Stimulated activated naive CD8-positive, alpha-beta T cell treated with anti-CD3 and anti-CD28 coated beads, Interleukin-15, amount 100 ng/mL, for 72 hours (primary cell): ENCODE measurements around the gene RFX4.
"Not testable (repeated sequence)": the region's sequence is repeated elsewhere in the genome, so short reads cannot be mapped to it uniquely, and the experiment has no call there.

Source experiments
- ATAC-seq: fragments of 150-1000 bp; cut with Tn5 transposase; 2 replicates; pipeline ENCODE4 v1.10.0; 2021; ENCODE audit warnings: mild to moderate bottlenecking, moderate library complexity
- DNase-seq, 2 donors: peaks; one replicate each; pipeline ENCODE4 v3.0.0; 2021 to 2022
- H3K27ac Mint-ChIP-seq, 2 donors: one replicate each; pipeline ENCODE4 v1.8.0; 2022; ENCODE audit warnings: mild to moderate bottlenecking in 2 of 2, mixed read lengths in 2 of 2, moderate library complexity in 2 of 2
- H3K27me3 Mint-ChIP-seq: one replicate; pipeline ENCODE4 v1.8.0; 2022; ENCODE audit warnings: mixed read lengths
- H3K4me1 Mint-ChIP-seq: one replicate; pipeline ENCODE4 v1.8.0; 2022; ENCODE audit warnings: mild to moderate bottlenecking, mixed read lengths
- H3K4me3 Mint-ChIP-seq, 2 donors: one replicate each; pipeline ENCODE4 v1.8.0; 2022; ENCODE audit warnings: mild to moderate bottlenecking in 2 of 2, mixed read lengths in 2 of 2, moderate library complexity in 1 of 2
- H3K9me3 Mint-ChIP-seq, 2 donors: one replicate each; pipeline ENCODE4 v1.8.0; 2022; ENCODE audit warnings: mixed read lengths in 2 of 2

The RFX4 gene

DNA sequence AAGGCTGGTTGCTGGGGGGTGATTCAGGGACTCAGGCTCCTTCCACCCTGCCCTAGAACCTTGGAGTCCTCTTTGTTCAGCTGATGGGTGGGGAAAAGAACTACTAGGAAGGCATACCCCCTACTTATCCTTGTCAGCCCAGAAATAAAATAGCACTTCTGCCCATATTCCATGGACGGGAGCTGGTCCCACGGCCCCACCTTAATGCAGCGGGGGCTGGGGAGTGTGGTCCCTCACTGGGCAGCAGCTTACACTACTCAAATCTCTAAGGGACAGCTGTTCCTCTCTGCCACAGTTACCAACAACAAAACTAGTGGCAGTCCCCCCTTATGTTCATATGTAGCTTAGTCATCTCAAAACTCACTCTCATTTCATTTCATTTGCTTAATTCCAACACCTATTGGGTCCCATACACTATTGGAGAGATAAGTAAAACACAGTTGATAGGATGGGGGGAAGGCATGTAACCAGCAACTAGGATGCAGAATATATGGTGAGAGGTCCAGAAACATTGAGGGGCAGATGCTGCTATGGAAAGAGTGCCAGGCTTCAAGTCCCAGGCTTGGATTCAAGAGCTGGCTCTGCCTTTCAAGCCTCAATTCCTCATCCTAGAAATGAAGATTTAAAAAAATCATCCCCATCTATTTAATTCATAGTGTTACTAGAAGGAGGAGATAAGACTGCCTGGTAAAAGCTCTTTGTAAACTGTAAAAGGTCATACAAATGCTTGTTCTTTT is 107.9 kb downstream of the RFX4 start:
- peak overlapping the region in 1 of 2 donors; percentile 71 for H3K27ac Mint-ChIP-seq
- DNase-seq (no peak), ATAC-seq (peak; percentile 31)
- H3K9me3 Mint-ChIP-seq = no peaks in the 10 kb centered on the region
- no peaks in the 10 kb centered on the region for H3K4me1 Mint-ChIP-seq
- no peak overlapping the region for H3K4me3 Mint-ChIP-seq
- H3K27me3 Mint-ChIP-seq = no peaks in the 10 kb centered on the region

DNA sequence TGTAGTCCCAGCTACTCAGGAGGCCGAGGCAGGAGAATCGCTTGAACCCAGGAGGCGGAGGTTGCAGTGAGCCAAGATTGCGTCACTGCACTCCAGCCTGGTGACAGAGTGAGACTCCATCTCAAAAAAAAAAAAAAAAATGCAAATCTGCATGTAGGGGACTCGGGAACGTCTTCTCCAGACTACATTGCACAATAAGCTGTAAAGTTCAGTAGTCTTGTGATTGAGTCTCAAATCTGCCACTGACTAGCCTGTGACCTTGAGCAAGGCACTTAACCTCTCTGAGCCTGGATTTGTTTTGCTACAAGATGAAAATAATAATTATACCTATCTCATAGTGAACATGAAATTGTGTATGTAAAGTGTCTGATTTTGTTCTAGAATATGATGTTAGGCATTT is 109.2 kb downstream of the RFX4 start:
- H3K9me3 Mint-ChIP-seq, DNase-seq, H3K4me1 Mint-ChIP-seq, ATAC-seq, H3K4me3 Mint-ChIP-seq, H3K27me3 Mint-ChIP-seq: not testable (repeated sequence)
- peak overlapping the region in 1 of 2 donors; percentile 54 for H3K27ac Mint-ChIP-seq

DNA sequence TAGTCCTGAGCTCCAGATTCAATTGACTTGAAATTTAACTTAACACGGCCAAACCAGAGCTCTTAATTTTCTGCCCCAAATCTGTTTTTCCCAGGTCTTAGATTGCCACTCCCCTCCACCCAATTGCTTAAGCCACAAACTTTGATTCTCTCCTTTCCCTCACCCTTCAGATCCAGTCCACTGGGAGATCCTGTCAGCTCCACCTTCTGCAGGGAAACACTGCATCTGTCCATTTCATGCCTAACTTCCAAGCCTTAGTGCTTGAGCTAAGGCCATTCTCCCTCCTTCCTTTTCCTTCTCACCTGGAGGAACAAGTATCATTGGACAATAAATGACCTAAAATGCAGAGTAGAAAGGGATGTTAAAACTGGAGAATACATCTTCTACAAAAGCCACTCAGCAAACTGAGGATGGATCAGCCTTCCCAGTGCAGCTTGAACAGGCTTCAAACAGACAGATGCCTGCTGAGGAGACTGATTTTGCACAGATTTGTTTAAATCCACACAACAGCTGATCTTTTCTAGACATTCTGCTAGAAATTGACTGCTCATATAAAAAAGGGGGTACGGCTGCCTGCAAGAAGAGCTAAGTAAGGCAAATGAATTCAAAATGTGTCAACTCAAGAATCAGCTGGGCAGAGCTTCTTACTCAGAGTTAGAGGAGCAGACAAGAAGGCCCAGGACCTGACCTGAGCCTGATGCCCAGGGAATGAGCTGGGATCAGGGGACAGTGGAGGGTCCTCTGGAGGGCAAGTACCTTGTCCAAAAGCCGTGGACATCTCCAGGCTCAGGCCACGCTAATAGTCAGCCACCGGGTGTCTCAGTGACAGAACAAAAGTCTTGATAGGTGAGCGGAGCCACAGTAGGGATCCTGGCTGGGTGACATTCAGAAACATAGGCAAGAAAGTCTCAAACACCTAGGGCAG is 110.4 kb downstream of the RFX4 start:
- no peaks in the 10 kb centered on the region for H3K27me3 Mint-ChIP-seq
- DNase-seq (no peak), ATAC-seq (no peak)
- no peaks in the 10 kb centered on the region for H3K9me3 Mint-ChIP-seq
- no peak overlapping the region for H3K4me3 Mint-ChIP-seq
- no peaks in the 10 kb centered on the region for H3K4me1 Mint-ChIP-seq
- peak overlapping the region in 1 of 2 donors; percentile 4 for H3K27ac Mint-ChIP-seq

DNA sequence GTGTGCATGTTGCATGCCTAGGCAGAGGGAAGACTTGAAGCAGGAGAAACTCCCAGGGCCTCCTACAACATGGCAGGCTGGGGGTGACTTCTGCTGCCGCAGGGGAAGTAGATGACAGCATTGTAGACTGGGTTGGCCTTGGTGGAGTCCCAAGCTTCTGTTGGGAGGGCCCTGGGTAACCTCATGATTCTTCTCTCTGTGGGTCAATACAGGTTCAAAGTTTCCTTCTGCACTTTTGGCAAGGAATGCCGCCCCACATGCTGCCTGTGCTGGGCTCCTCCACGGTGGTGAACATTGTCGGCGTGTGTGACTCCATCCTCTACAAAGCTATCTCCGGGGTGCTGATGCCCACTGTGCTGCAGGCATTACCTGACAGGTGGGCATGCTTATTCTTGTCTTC is 113.3 kb downstream of the RFX4 start:
- Mint-ChIP-seq H3K27ac (no peak overlapping the region), H3K27me3 (no peaks in the 10 kb centered on the region), H3K4me3 (no peak overlapping the region), H3K4me1 (no peaks in the 10 kb centered on the region), H3K9me3 (peaks cover 8 to 21% of the 10 kb centered on the region in 2 donors)
- DNase-seq (no peak), ATAC-seq (no peak)

DNA sequence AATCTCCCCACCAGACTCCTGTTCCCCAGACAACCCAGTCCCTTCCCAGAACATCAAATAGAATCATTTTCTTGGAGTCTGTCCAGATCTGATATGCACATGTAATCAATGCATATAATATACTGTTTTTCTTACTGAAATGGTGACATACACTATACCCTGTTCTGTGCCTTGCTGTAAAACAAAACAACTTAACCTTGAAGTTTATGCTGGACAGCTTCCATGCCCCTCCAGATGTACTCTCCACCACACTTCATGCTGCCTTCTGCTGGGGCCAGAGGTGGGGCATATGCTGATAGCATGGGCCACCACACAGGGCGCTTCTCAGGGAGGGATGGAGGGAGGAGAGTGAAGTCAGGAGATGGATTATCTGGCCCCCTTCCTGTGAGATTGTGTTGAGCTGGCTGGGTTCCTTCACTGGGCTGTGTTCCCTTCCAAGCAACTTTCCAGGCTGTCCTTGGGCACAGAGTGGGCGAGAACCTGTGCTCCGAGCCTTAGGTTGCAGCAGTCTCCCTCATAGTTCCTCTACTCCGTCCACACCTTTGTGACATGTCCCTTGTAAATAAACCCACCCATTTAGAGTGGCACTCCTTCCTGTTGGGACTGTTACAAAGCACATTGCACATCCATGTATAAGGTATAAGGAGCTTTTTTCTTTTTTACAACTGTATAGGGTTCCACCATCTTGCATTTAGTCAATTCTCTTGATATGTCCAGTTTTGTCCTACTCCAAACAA is 114.0 kb downstream of the RFX4 start:
- Mint-ChIP-seq H3K27me3 (no peaks in the 10 kb centered on the region), H3K4me3 (no peak overlapping the region)
- no peak for ATAC-seq

DNA sequence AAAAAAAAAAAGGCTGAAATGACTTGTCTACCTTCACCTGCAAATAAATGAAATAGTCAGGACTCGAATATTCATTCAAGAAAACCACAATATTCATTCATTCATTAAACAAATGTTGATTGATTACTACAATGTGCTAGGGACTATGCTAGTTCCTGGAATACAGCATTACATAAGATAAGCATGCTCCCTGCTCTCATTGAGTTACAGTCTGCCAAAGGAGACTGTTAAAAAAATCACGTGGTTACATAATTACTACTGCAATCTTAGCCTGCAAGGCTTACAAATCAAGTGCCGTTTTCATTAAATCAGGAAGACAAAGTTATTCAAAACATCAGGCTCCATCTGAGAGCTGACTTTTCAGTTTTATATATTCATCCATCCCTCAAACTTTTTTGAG is 121.3 kb downstream of the RFX4 start:
- Mint-ChIP-seq H3K4me3 (no peak overlapping the region), H3K4me1 (no peaks in the 10 kb centered on the region), H3K27me3 (no peaks in the 10 kb centered on the region), H3K27ac (no peak overlapping the region), H3K9me3 (peaks cover 8 to 20% of the 10 kb centered on the region in 2 donors)
- ATAC-seq = no peak
- no peak for DNase-seq

More for the DNA sequence above, 114.0 kb downstream of the RFX4 start:
- H3K27ac Mint-ChIP-seq = no peak overlapping the region
- H3K9me3 Mint-ChIP-seq = peaks cover 14 to 27% of the 10 kb centered on the region in 2 donors
- DNase-seq = no peak
- H3K4me1 Mint-ChIP-seq = no peaks in the 10 kb centered on the region

DNA sequence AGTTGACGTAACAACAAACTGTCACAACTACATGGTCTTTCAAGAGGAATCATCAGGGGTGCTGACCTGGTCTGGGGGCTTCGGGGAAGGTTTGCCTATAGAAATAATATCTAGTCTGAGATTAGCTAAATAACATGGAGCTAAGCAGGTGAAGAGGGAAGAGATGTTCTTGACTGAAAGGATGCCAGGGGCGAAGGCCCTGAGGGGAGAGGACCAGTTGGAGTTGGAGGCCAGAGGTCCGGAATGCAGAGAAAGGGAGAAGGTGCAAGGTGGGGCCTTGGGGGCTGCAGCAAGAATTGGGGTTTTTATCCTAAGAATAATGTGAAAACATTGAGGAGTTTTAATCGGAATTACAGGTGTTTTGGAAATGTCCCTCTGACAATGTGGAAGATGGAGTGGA is 123.2 kb downstream of the RFX4 start:
- ATAC-seq (no peak), DNase-seq (no peak)
- peaks cover 7% of the 10 kb centered on the region in 2 donors for H3K9me3 Mint-ChIP-seq
- H3K4me1 Mint-ChIP-seq = no peaks in the 10 kb centered on the region
- no peaks in the 10 kb centered on the region for H3K27me3 Mint-ChIP-seq
- H3K27ac Mint-ChIP-seq = no peak overlapping the region
- H3K4me3 Mint-ChIP-seq = no peak overlapping the region

DNA sequence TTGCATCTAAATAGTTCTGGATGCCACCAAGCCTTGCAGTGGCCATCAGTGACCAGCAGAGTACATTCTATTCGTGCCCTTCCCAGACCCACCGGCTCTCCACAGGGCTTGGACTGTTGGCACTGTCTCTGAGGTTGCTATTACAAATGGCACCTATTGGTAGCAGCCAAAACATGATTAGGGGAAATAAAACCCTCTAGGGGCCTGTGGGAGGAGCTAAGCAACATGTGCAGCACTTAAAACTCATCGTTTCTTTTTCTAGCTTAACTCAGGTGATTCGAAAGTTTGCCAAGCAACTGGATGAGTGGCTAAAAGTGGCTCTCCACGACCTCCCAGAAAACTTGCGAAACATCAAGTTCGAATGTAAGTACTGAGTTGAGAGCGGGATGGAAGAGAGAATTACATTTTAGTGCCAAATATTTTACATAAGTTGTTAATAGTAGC is 126.3 kb downstream of the RFX4 start:
- H3K27ac Mint-ChIP-seq = no peak overlapping the region
- no peak for ATAC-seq
- no peak overlapping the region for H3K4me3 Mint-ChIP-seq
- H3K4me1 Mint-ChIP-seq = no peaks in the 10 kb centered on the region
- H3K9me3 Mint-ChIP-seq = no peaks in the 10 kb centered on the region
- DNase-seq = no peak
- peaks cover 7% of the 10 kb centered on the region for H3K27me3 Mint-ChIP-seq

DNA sequence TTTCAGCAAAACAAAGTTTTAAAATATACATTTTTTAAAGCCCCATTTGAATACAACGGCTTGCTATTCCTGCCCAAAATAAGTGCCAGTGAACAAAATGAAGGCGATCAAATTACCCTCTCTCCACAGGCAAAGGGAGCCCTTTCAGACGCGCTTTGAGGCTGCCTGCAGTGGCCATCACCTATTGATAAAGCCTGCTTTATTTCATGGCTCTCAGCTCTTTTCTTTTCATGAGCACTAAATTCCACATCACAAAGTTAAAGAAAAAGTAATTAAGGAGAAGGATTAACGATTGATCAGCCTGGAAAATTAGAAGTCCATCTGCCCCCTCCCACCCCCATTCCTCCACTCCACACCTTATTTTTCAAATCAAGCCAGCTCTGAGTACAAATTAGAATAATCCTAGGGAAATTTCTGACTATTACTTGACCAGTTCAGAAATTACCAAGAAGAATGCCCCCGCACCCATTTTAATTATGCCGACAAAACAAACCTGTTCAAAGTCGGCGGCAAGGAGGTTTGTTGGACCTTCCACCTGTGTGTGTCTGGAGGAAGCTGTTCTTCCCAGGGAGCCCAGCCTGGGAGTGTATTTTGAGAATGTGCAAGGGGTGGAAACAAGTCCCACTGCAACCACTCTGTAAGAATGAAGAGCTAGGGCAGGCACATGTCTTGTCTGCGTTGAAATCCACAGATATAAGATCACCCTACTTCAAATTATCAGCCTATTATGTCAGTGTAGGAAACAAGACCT is 127.5 kb downstream of the RFX4 start:
- no peak overlapping the region for H3K4me3 Mint-ChIP-seq
- no peak for ATAC-seq
- peak overlapping the region in 1 of 2 donors; percentile 13 for H3K27ac Mint-ChIP-seq
- DNase-seq = no peak
- peaks cover 7% of the 10 kb centered on the region for H3K27me3 Mint-ChIP-seq
- H3K9me3 Mint-ChIP-seq = no peaks in the 10 kb centered on the region
- H3K4me1 Mint-ChIP-seq = no peaks in the 10 kb centered on the region

DNA sequence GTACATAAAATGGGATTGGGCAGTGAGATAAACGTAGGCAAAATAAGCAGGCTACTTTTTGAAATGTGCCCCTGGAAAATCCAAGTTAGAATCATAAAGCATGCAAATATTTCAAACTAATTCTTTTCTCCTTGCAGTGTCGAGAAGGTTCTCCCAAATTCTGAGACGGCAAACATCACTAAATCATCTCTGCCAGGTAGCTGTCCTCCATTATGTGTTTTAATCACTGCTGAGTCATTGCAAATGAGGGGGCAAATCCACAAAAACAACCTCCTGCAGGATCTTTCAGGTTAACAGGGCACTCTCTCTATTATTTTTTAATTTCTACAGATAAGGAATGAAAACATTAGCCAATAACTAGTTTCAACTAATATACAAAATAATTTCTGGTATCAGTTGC is 128.5 kb downstream of the RFX4 start:
- DNase-seq (no peak), ATAC-seq (no peak)
- Mint-ChIP-seq H3K27ac (no peak overlapping the region), H3K4me3 (no peak overlapping the region), H3K27me3 (peaks cover 7% of the 10 kb centered on the region), H3K4me1 (no peaks in the 10 kb centered on the region), H3K9me3 (no peaks in the 10 kb centered on the region)

DNA sequence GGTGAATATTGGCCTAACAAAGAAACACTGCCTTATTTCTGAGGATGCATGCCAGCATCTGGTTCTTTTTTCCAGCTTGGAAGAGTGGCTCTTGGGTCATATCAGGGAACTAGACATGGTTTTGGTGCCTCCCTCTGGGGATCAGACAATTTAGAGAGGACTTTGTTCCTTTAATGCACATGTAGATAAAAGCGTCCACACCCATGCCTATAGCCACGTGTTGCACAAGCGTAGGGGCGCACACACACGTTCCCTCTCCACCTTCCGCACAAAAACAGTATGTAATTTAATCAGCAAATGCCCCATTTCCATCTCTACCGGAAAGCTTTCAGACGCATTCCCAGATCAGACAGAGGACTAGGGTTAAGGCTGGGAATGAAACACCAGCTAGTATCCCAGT is 130.0 kb downstream of the RFX4 start:
- ATAC-seq (no peak), DNase-seq (no peak)
- Mint-ChIP-seq H3K4me3 (no peak overlapping the region), H3K9me3 (no peaks in the 10 kb centered on the region), H3K27ac (no peak overlapping the region), H3K27me3 (peaks cover 7% of the 10 kb centered on the region), H3K4me1 (no peaks in the 10 kb centered on the region)

DNA sequence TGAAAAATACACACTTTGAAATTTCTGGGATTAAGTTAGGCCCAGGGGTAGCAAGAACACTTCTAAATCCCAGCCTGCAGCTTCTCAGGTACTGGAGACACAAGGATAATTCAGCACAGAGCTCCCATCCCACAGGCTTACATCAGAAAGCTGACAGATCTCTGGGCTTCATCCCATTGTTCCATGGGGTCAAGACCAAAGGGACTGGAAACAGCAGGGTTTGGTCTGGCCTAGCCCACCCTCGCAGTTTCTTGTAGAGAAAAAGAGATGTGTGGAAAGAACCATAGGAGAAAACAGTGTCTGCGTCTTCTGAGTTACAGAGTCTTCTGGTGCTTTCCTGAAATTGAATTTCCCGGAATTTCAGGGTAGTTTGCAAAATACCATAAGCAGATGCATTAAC is 132.1 kb downstream of the RFX4 start:
- H3K27ac Mint-ChIP-seq = no peak overlapping the region
- ATAC-seq = no peak
- H3K9me3 Mint-ChIP-seq = no peaks in the 10 kb centered on the region

DNA sequence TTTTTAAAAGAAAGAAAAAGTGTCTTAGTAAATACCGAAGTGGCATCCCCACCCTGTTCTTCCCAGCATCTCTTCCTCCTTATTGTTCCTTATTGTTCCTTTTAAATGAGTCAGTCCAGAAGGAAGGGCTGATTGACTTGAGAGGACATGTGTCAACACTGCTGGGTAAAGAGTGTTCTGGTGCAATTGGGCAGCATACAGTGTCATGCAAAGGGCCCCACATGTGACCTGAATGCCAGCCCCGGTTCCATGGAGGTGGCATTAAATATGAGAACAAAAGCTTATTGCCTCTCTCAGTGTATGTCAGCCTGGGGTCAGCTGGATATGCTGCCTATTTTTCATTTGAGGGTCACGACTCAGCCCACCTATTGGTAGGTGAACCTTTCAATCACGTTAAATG is 132.8 kb downstream of the RFX4 start:
- peaks cover 8% of the 10 kb centered on the region for H3K27me3 Mint-ChIP-seq
- H3K9me3 Mint-ChIP-seq = no peaks in the 10 kb centered on the region
- ATAC-seq = no peak
- H3K4me3 Mint-ChIP-seq = no peak overlapping the region
- H3K4me1 Mint-ChIP-seq = peaks cover under 1% of the 10 kb centered on the region
- no peak overlapping the region for H3K27ac Mint-ChIP-seq
- no peak for DNase-seq

More for the DNA sequence above, 132.1 kb downstream of the RFX4 start:
- no peak for DNase-seq
- H3K27me3 Mint-ChIP-seq = peaks cover 7% of the 10 kb centered on the region
- no peak overlapping the region for H3K4me3 Mint-ChIP-seq
- no peaks in the 10 kb centered on the region for H3K4me1 Mint-ChIP-seq

DNA sequence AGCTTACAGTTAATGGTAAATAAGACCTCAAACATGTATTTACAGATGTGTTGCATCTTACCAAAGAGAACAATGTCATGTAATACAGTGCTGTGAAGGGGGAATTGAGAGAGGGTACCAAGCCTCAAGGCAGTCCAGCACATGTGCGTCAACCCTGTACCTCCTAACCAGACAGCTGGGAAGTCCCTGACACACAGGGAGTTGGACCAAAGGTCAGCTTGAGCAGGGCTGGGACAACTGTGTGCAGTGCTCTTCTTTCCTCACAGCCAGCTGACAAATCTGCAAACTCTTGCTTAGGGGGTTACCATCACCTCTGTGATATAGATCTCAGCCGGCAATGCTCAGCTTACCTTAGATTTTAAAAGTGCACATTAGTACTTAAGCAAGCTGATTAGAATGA is 134.9 kb downstream of the RFX4 start:
- DNase-seq (no peak), ATAC-seq (no peak)
- Mint-ChIP-seq H3K9me3 (no peaks in the 10 kb centered on the region), H3K27me3 (peaks cover 8% of the 10 kb centered on the region), H3K4me3 (no peak overlapping the region), H3K27ac (no peak overlapping the region), H3K4me1 (peaks cover 21% of the 10 kb centered on the region)

DNA sequence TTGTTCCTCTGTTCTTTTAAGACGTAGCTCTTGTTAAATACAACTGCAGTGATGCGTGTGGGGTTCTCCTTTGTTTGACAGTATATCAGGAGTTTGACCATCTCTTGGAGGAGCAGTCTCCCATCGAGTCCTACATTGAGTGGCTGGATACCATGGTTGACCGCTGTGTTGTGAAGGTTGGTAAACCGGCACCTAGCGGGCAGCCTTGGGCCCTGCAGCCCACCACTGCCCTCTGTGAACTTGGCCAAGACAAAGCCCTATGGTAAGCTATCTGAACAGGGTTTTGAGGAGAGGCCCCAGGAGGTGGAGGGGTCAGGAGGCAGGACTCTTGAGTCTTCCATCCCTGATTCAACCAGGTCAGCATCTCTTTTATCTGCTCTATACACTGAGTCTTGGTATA is 137.1 kb downstream of the RFX4 start:
- Mint-ChIP-seq H3K4me1 (peaks cover 30% of the 10 kb centered on the region), H3K27me3 (peaks cover 8% of the 10 kb centered on the region), H3K4me3 (no peak overlapping the region), H3K9me3 (no peaks in the 10 kb centered on the region), H3K27ac (no peak overlapping the region)
- ATAC-seq = no peak
- no peak for DNase-seq
